GM23338 (cell line): Measurements from ENCODE around the gene AIG1. TPM values are rescaled to one million over a fixed set of nuclear protein-coding genes. Genes with fewer than 3 reads are reported as not detected.
"Not testable (repeated sequence)": the region's sequence is repeated elsewhere in the genome, so short reads cannot be mapped to it uniquely, and the experiment has no call there.

ENCODE experiments used
- ATAC-seq: fragments of 200-7000 bp; cut with Tn5 transposase; 3 replicates; pipeline ENCODE4 v1.9.1; 2020
- DNase-seq: peaks from one replicate; pipeline ENCODE4 v3.0.0-alpha.2; 2015; ENCODE audit warnings: low spot score
- H2AFZ ChIP-seq: fragments of 200-600 bp; sonication (generic); 2 replicates; pipeline ENCODE4 v1.8.0; 2016; ENCODE audit warnings: antibody characterized with exemption, mild to moderate bottlenecking, moderate library complexity
- H3F3A ChIP-seq: fragments of 200-600 bp; sonication (generic); replicated peaks from 2 replicates; pipeline ENCODE4 v1.8.0; 2017; ENCODE audit warnings: antibody characterized with exemption, mixed run types, low read depth
- H3K27ac ChIP-seq: fragments of 200-600 bp; sonication (generic); 2 replicates; pipeline ENCODE4 v1.6.1; 2016; ENCODE audit warnings: low read depth
- H3K27me3 ChIP-seq: fragments of 200-600 bp; sonication (generic); 2 replicates; pipeline ENCODE4 v1.8.0; 2016; ENCODE audit warnings: mild to moderate bottlenecking, mixed run types, moderate library complexity; ENCODE audit not compliant: insufficient read depth
- H3K36me3 ChIP-seq: fragments of 200-600 bp; sonication (generic); 2 replicates; pipeline ENCODE4 v1.8.0; 2016; ENCODE audit warnings: mild to moderate bottlenecking; ENCODE audit not compliant: insufficient read depth
- H3K4me1 ChIP-seq: fragments of 200-600 bp; sonication (generic); 2 replicates; pipeline ENCODE4 v1.8.0; 2016; ENCODE audit warnings: mild to moderate bottlenecking, moderate library complexity; ENCODE audit not compliant: insufficient read depth
- H3K4me2 ChIP-seq: fragments of 200-600 bp; sonication (generic); 2 replicates; pipeline ENCODE4 v1.7.1; 2017; ENCODE audit warnings: mixed run types
- H3K4me3 ChIP-seq: fragments of 200-600 bp; sonication (generic); 2 replicates; pipeline ENCODE4 v1.6.1; 2016; ENCODE audit warnings: mixed run types
- H3K79me2 ChIP-seq: fragments of 200-600 bp; sonication (generic); replicated peaks from 2 replicates; pipeline ENCODE4 v1.8.0; 2017; ENCODE audit warnings: mild to moderate bottlenecking; ENCODE audit not compliant: insufficient read depth
- H3K9me2 ChIP-seq: fragments of 200-600 bp; sonication (generic); 2 replicates; pipeline ENCODE4 v1.8.0; 2017; ENCODE audit not compliant: insufficient read depth
- H4K20me1 ChIP-seq: fragments of 200-600 bp; sonication (generic); replicated peaks from 2 replicates; pipeline ENCODE4 v1.8.0; 2017; ENCODE audit warnings: mild to moderate bottlenecking; ENCODE audit not compliant: insufficient read depth
- H3K27ac Mint-ChIP-seq: 2 replicates; pipeline ENCODE4 v1.8.0; 2020; ENCODE audit warnings: inconsistent platforms, mild to moderate bottlenecking, moderate library complexity, mixed read lengths
- H3K27me3 Mint-ChIP-seq: 3 replicates; pipeline ENCODE4 v1.8.0; 2022; ENCODE audit warnings: low read depth, mild to moderate bottlenecking, moderate library complexity, mixed read lengths, inconsistent platforms; ENCODE audit not compliant: insufficient read depth, poor library complexity
- H3K36me3 Mint-ChIP-seq: 3 replicates; pipeline ENCODE4 v1.8.0; 2021; ENCODE audit warnings: low read depth, mild to moderate bottlenecking, inconsistent platforms, moderate library complexity, mixed read lengths
- H3K4me1 Mint-ChIP-seq: 3 replicates; pipeline ENCODE4 v1.8.0; 2020; ENCODE audit warnings: mild to moderate bottlenecking, inconsistent platforms, mixed read lengths
- H3K4me3 Mint-ChIP-seq: 3 replicates; pipeline ENCODE4 v1.8.0; 2021; ENCODE audit warnings: moderate library complexity, mild to moderate bottlenecking, inconsistent platforms, mixed read lengths
- H3K9me3 Mint-ChIP-seq: 3 replicates; pipeline ENCODE4 v1.8.0; 2020; ENCODE audit warnings: moderate library complexity, mild to moderate bottlenecking, inconsistent platforms, mixed read lengths
- ETS1 ChIP-seq: IDR thresholded peaks from 2 replicates; pipeline ENCODE4 v1.6.1; 2016; ENCODE audit warnings: antibody characterized with exemption
- EZH2phosphoT487 ChIP-seq: fragments of 200-600 bp; sonication (generic); IDR thresholded peaks from one replicate; pipeline ENCODE4 v1.8.1; 2018; ENCODE audit warnings: antibody characterized with exemption; ENCODE audit not compliant: unreplicated experiment
- JUNB ChIP-seq: IDR thresholded peaks from one replicate; pipeline ENCODE4 v1.6.1; 2016; ENCODE audit warnings: antibody characterized with exemption; ENCODE audit not compliant: unreplicated experiment
- NANOG ChIP-seq: IDR thresholded peaks from 2 replicates; pipeline ENCODE4 v1.6.1; 2016; ENCODE audit warnings: antibody characterized with exemption, borderline replicate concordance
- POLR2AphosphoS5 ChIP-seq: IDR thresholded peaks from 2 replicates; pipeline ENCODE4 v1.6.1; 2016; ENCODE audit warnings: antibody characterized with exemption, low read depth
- REST ChIP-seq: IDR thresholded peaks from one replicate; pipeline ENCODE4 v1.6.1; 2018; ENCODE audit warnings: antibody characterized with exemption; ENCODE audit not compliant: unreplicated experiment
- STAT1 ChIP-seq: IDR thresholded peaks from one replicate; pipeline ENCODE4 v1.6.1; 2016; ENCODE audit warnings: antibody characterized with exemption; ENCODE audit not compliant: unreplicated experiment
- ZNF331 ChIP-seq: fragments of 250-450 bp; sonication (Bioruptor Pico); IDR thresholded peaks from 2 replicates; pipeline ENCODE4 v1.5.0; 2020; ENCODE audit warnings: low read depth, mild to moderate bottlenecking, moderate library complexity
- ZNF462 ChIP-seq: fragments of 250-450 bp; sonication (Bioruptor Pico); IDR thresholded peaks from 2 replicates; pipeline ENCODE4 v1.5.0; 2020; ENCODE audit warnings: mild to moderate bottlenecking, moderate library complexity
- polyA plus RNA-seq: library from polyadenylated mRNA; unstranded; fragments of >200 nt; fragmentation: Nextera tagmentation; extraction: Ambion mirVana; gene quantifications from 2 replicates; pipeline ENCODE4 v1.2.1, GENCODE V29; 2016
- total RNA-seq: library from RNA; depleted of rRNA; stranded (reverse); fragments of >200 nt; shearing (Covaris generic); gene quantifications from 2 replicates; pipeline ENCODE4 v1.2.3, GENCODE V29; 2014

Gene AIG1
- total and polyA plus RNA-seq, 2 experiments from 2014 or later, result 65.2 to 88.4 TPM

- H3K4me3 ChIP-seq, result no peak overlapping the region
- DNase-seq (peak; percentile 48), ATAC-seq (peak; percentile 59)
- Mint-ChIP-seq H3K4me1 (peaks cover 6% of the 10 kb centered on the region), H3K4me3 (no peak overlapping the region), H3K27ac (no peak overlapping the region), H3K36me3 (peaks cover 5% of the 10 kb centered on the region; the same call in 2 of the 3 replicates), H3K9me3 (peaks cover 4% of the 10 kb centered on the region; the same call in 2 of the 3 replicates), H3K27me3 (no peaks in the 10 kb centered on the region)
- H3K79me2 ChIP-seq, result no peaks in the 10 kb centered on the region
- 0 out of 2 replicates have a peak, but pooled peaks cover 4% of the 10 kb centered on the region for H3K36me3 ChIP-seq
- no peak for TF ChIP-seq JUNB
- TF ChIP-seq ZNF331 (CRISPR knock-in tag), result no peak
- no peak for TF ChIP-seq POLR2AphosphoS5
- TF ChIP-seq REST, result no peak
- no peak for TF ChIP-seq NANOG
- no peak for TF ChIP-seq EZH2phosphoT487
- TF ChIP-seq STAT1, result no peak
- TF ChIP-seq ETS1, result no peak
- TF ChIP-seq ZNF462 (CRISPR knock-in tag), result no peak
- no peak overlapping the region for H3K27ac ChIP-seq
- no peaks in the 10 kb centered on the region for H4K20me1 ChIP-seq
- no peak overlapping the region for H2AFZ ChIP-seq
- peaks cover 7% of the 10 kb centered on the region; the same call in 1 of the 2 replicates for H3K9me2 ChIP-seq
- no peaks in the 10 kb centered on the region for H3K27me3 ChIP-seq
- H3K4me2 ChIP-seq, result no peak overlapping the region
- H3F3A ChIP-seq, result no peaks in the 10 kb centered on the region
- H3K4me1 ChIP-seq, result 0 out of 2 replicates have a peak, but pooled peaks cover 2% of the 10 kb centered on the region
Observed at GRCh38 chr6:143301188-143301587, 240.5 kb downstream of the AIG1 start.

GRCh38 chr6:143307760-143308159 is 247.1 kb downstream of the AIG1 start:
- H3F3A ChIP-seq, H3K4me3 Mint-ChIP-seq, H3K4me3 ChIP-seq, H4K20me1 ChIP-seq, H3K4me2 ChIP-seq, H3K27ac ChIP-seq, H3K4me1 Mint-ChIP-seq, ATAC-seq, H3K36me3 ChIP-seq, H2AFZ ChIP-seq, DNase-seq, H3K27me3 ChIP-seq, H3K79me2 ChIP-seq, H3K27me3 Mint-ChIP-seq, H3K27ac Mint-ChIP-seq, H3K4me1 ChIP-seq, H3K9me2 ChIP-seq: not testable (repeated sequence)
- Mint-ChIP-seq H3K9me3 (peaks cover 22% of the 10 kb centered on the region), H3K36me3 (peaks cover 16% of the 10 kb centered on the region)
